HG03025 (cell line): ENCODE measurements around the gene PRSS38.
"Not testable (repeated sequence)": the region's sequence is repeated elsewhere in the genome, so short reads cannot be mapped to it uniquely, and the experiment has no call there.

Experiments
- ATAC-seq: cut with Tn5 transposase; IDR thresholded peaks from one replicate; pipeline ENCODE4 v1.9.1; 2021; ENCODE audit warnings: mild to moderate bottlenecking, moderate library complexity; ENCODE audit not compliant: unreplicated experiment, low FRiP score

PRSS38 gene

GRCh38 chr1:227838181-227838580, 22.7 kb downstream of the PRSS38 start:
- ATAC-seq, result no peak

GRCh38 chr1:227841096-227841495, 25.6 kb downstream of the PRSS38 start:
- no peak for ATAC-seq

GRCh38 chr1:227844320-227845146, 29.1 kb downstream of the PRSS38 start:
- ATAC-seq, result no peak

GRCh38 chr1:227845147-227845458, 29.6 kb downstream of the PRSS38 start:
- no peak for ATAC-seq

GRCh38 chr1:227845519-227845918, 30.0 kb downstream of the PRSS38 start:
- ATAC-seq, result no peak

GRCh38 chr1:227846265-227846858, 30.9 kb downstream of the PRSS38 start:
- no peak for ATAC-seq

GRCh38 chr1:227847046-227847445, 31.6 kb downstream of the PRSS38 start:
- ATAC-seq, result not testable (repeated sequence)

GRCh38 chr1:227848430-227848932, 33.0 kb downstream of the PRSS38 start:
- no peak for ATAC-seq

- no peak for ATAC-seq
Measured at GRCh38 chr1:227849251-227849650, 33.8 kb downstream of the PRSS38 start.

GRCh38 chr1:227854189-227854588, 38.7 kb downstream of the PRSS38 start:
- ATAC-seq, result no peak

- no peak for ATAC-seq
Measured at GRCh38 chr1:227855687-227856086, 40.2 kb downstream of the PRSS38 start.

- ATAC-seq, result no peak
Measured at GRCh38 chr1:227856147-227856858, 40.8 kb downstream of the PRSS38 start.

- no peak for ATAC-seq
Measured at GRCh38 chr1:227864882-227865281, 49.4 kb downstream of the PRSS38 start.

GRCh38 chr1:227869279-227869842, 53.9 kb downstream of the PRSS38 start:
- ATAC-seq, result no peak

- no peak for ATAC-seq
Measured at GRCh38 chr1:227869851-227870305, 54.4 kb downstream of the PRSS38 start.

GRCh38 chr1:227870366-227870765, 54.9 kb downstream of the PRSS38 start:
- ATAC-seq, result no peak

- ATAC-seq, result not testable (repeated sequence)
Measured at GRCh38 chr1:227871892-227872291, 56.4 kb downstream of the PRSS38 start.

GRCh38 chr1:227877810-227878209, 62.3 kb downstream of the PRSS38 start:
- not testable (repeated sequence) for ATAC-seq

GRCh38 chr1:227880342-227880924, 65.0 kb downstream of the PRSS38 start:
- no peak for ATAC-seq

- ATAC-seq, result no peak
Measured at GRCh38 chr1:227883073-227883520, 67.6 kb downstream of the PRSS38 start.
